Glutamatergic neuron (in vitro differentiated cells): ENCODE measurements around the gene AMZ1. TPM values are rescaled to one million over a fixed set of nuclear protein-coding genes. Genes with fewer than 3 reads are reported as not detected.

Source experiments
- DNase-seq: peaks from one replicate; pipeline ENCODE4 v3.0.0; 2022
- H3K27ac Mint-ChIP-seq: one replicate; pipeline ENCODE4 v1.8.0; 2020; ENCODE audit warnings: mild to moderate bottlenecking, mixed read lengths, inconsistent platforms; ENCODE audit not compliant: unreplicated experiment
- H3K27me3 Mint-ChIP-seq: one replicate; pipeline ENCODE4 v1.8.0; 2020; ENCODE audit warnings: mild to moderate bottlenecking, moderate library complexity, mixed read lengths, inconsistent platforms; ENCODE audit not compliant: unreplicated experiment
- H3K36me3 Mint-ChIP-seq: one replicate; pipeline ENCODE4 v1.8.0; 2020; ENCODE audit warnings: mild to moderate bottlenecking, mixed read lengths, inconsistent platforms; ENCODE audit not compliant: unreplicated experiment
- H3K4me1 Mint-ChIP-seq: one replicate; pipeline ENCODE4 v1.8.0; 2020; ENCODE audit warnings: mild to moderate bottlenecking, low read depth, mixed read lengths, inconsistent platforms; ENCODE audit not compliant: unreplicated experiment
- H3K4me3 Mint-ChIP-seq: one replicate; pipeline ENCODE4 v1.8.0; 2020; ENCODE audit warnings: mild to moderate bottlenecking, mixed read lengths, inconsistent platforms; ENCODE audit not compliant: unreplicated experiment
- H3K9me3 Mint-ChIP-seq: one replicate; pipeline ENCODE4 v1.8.0; 2020; ENCODE audit warnings: mild to moderate bottlenecking, moderate library complexity, mixed read lengths, inconsistent platforms; ENCODE audit not compliant: unreplicated experiment
- long read RNA-seq: library from polyadenylated mRNA; unstranded; transcript quantifications from one replicate; pipeline ENCODE4 v2.0.0, GENCODE V29; 2020; ENCODE audit not compliant: unreplicated experiment
- total RNA-seq: library from RNA; stranded (reverse); fragmentation: NEBNext Ultra II Directional; extraction: Animal tissue kit (Norgen Biotek cat#: 25700); gene quantifications from one replicate; pipeline ENCODE4 v1.2.1, GENCODE V29; 2021; ENCODE audit not compliant: unreplicated experiment
- TF ChIP-seq, protein P1 (sequence below): fragments of 200-600 bp; sonication (generic); IDR thresholded peaks from one replicate; pipeline ENCODE4 v1.5.0; 2021; ENCODE audit not compliant: partially characterized antibody, unreplicated experiment

The AMZ1 gene, protein sequence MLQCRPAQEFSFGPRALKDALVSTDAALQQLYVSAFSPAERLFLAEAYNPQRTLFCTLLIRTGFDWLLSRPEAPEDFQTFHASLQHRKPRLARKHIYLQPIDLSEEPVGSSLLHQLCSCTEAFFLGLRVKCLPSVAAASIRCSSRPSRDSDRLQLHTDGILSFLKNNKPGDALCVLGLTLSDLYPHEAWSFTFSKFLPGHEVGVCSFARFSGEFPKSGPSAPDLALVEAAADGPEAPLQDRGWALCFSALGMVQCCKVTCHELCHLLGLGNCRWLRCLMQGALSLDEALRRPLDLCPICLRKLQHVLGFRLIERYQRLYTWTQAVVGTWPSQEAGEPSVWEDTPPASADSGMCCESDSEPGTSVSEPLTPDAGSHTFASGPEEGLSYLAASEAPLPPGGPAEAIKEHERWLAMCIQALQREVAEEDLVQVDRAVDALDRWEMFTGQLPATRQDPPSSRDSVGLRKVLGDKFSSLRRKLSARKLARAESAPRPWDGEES
- total RNA-seq = 0.15 TPM
- long read RNA-seq = 0 reads

DNA sequence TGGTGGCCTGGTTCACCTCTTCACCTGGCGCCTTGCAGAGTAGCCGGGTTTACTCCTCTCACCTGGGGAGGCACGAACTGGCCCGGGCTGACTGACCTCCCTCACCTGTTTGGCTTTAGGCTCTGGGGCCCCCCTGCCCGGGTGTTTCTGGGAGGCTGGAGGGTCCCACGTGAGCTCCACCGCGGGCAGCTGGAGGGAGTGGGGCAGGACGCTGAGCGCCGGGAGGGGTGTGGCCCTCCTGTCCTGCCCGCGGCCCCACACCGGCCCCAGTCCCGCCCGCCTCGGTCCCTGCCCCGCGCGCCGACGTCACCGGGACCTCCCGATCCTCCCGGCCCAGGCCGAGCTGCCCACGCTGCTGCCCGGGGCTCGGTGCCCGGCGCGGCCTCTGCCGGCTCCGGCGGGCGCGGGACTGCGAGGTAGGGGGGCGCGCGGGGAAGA, at the start of gene AMZ1:
AMZ1 (plus strand) TSS at position 322 of the 438 bp plus-strand sequence. CDS start 12,250 bp downstream, outside the sequence.
- H3K9me3 Mint-ChIP-seq = peaks cover 10% of the 10 kb centered on the region
- H3K4me1 Mint-ChIP-seq = peaks cover 5% of the 10 kb centered on the region
- H3K27me3 Mint-ChIP-seq = peaks cover 22% of the 10 kb centered on the region
- TF ChIP-seq, protein P1, sequence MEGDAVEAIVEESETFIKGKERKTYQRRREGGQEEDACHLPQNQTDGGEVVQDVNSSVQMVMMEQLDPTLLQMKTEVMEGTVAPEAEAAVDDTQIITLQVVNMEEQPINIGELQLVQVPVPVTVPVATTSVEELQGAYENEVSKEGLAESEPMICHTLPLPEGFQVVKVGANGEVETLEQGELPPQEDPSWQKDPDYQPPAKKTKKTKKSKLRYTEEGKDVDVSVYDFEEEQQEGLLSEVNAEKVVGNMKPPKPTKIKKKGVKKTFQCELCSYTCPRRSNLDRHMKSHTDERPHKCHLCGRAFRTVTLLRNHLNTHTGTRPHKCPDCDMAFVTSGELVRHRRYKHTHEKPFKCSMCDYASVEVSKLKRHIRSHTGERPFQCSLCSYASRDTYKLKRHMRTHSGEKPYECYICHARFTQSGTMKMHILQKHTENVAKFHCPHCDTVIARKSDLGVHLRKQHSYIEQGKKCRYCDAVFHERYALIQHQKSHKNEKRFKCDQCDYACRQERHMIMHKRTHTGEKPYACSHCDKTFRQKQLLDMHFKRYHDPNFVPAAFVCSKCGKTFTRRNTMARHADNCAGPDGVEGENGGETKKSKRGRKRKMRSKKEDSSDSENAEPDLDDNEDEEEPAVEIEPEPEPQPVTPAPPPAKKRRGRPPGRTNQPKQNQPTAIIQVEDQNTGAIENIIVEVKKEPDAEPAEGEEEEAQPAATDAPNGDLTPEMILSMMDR = no peak
- peak within 1 kb of the TSS; percentile 55 for H3K4me3 Mint-ChIP-seq
- no peaks in the 10 kb centered on the region for H3K36me3 Mint-ChIP-seq
- no peak for DNase-seq
- H3K27ac Mint-ChIP-seq = no peak within 1 kb of the TSS

DNA sequence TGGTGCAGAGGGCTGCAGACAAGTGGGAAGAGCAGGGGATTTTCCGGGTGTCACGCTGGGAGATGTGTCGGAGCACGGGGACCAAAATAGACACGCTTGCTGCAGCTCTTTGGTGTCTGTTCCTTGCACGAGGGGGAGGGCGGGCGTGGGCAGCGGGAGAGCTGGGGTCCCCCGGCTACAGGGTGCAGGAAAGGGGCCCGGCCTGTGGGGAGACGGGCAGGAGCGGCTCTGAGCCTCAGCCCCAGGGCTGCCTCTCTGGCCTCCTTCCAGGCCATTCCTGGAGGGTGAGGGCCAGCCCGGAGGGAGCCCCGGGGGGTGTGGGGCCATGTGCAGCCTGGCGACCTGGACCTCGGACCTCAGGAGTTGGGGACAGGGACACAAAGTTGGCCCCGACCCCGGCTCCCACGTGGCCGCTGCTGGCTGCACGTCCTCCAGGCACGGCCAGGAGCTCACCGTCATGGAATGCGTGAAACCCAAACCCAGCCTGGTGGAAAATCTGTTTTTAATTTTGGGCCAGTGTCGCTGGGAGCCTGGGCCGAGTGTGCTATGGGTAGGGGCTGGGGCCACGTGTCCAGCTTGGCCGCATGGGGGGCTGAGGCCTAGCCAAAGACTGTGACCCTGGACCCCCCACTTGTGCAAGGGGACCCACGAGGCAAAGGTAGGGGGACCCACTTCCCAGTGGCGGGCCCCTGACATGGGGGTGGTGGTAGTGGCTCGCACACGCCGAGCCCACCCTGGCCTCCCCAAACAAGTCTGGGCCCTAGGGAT, 49.6 kb upstream of the AMZ1 start:
- no peak overlapping the region for H3K4me3 Mint-ChIP-seq
- TF ChIP-seq, protein P1 = no peak
- H3K27me3 Mint-ChIP-seq = peaks cover 2% of the 10 kb centered on the region
- no peak overlapping the region for H3K27ac Mint-ChIP-seq
- peaks cover 8% of the 10 kb centered on the region for H3K9me3 Mint-ChIP-seq
- H3K4me1 Mint-ChIP-seq = peaks cover 13% of the 10 kb centered on the region
- no peaks in the 10 kb centered on the region for H3K36me3 Mint-ChIP-seq
- DNase-seq = peak; percentile 29

DNA sequence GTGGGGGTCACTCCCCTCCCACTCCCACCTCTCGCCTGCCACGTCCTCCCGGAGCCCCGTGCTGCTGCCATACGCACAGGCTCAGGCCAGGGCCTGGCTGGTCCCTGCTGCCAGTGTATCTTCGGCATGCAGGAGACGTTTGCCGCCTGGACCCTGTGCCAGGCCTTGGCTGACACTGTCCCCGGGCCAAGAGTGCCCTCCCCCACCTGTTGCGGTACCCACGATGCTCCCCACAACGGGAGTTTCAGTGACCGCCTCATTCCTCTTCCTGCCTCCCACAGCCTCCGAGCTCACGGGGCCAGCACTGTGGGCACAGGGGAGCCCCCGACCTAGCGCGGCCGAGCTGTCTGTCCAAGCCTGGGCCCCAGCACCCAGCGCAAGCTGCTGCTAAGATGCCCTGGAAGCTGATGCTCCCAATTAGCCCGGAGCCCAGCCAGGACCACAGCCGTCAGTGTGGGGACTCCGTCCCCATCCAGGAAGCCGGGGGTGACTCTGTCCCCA, 48.8 kb upstream of the AMZ1 start:
- DNase-seq = peak; percentile 22
- peaks cover 8% of the 10 kb centered on the region for H3K9me3 Mint-ChIP-seq
- H3K27ac Mint-ChIP-seq = no peak overlapping the region

DNA sequence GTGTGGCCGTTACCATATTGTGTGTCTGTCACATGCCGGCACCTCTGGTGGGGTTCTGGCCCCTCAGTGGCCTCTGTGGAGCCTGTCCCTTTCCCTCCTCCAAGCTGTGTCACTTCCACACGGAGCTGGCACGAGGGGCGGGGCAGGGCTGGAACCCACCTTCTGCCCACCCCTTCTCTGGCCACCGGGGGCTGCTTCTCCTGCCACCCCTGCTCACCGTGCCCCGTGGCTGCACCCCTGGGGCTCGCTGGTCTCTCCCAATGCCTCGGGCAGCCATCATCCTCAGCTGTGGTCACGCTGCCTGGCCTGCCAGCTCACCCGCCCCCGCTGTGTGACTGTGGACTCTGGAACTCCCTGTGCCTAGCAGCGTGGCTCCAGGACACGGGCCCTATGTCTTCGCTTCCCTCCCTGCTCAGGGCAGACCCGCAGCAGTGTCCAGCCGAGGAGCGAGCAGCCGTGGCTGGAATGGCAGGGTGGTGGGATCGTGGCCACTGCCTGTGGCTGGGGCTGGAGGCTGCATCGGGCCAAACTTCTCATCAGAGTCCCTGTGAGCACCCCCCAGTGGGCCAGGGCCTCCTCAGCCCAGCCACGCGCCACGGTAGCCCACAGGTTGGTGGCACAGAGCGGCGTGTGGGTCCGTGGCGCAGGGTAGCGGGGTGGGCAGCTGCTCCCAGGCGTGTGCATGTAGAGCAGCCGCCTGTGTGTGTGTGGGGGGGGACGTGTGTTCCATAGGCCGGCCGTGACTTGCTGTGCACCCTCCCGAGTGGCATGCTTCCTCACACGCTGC, 48.1 kb upstream of the AMZ1 start:
- peaks cover 8% of the 10 kb centered on the region for H3K9me3 Mint-ChIP-seq
- H3K27me3 Mint-ChIP-seq = peaks cover 2% of the 10 kb centered on the region
- no peaks in the 10 kb centered on the region for H3K36me3 Mint-ChIP-seq
- TF ChIP-seq, protein P1 = no peak
- H3K4me3 Mint-ChIP-seq = no peak overlapping the region
- peaks cover 15% of the 10 kb centered on the region for H3K4me1 Mint-ChIP-seq
- no peak overlapping the region for H3K27ac Mint-ChIP-seq
- peak; percentile 18 for DNase-seq

More for the DNA sequence above, 48.8 kb upstream of the AMZ1 start:
- H3K36me3 Mint-ChIP-seq = no peaks in the 10 kb centered on the region
- H3K27me3 Mint-ChIP-seq = peaks cover 2% of the 10 kb centered on the region
- TF ChIP-seq, protein P1 = no peak
- H3K4me1 Mint-ChIP-seq = peaks cover 13% of the 10 kb centered on the region
- H3K4me3 Mint-ChIP-seq = no peak overlapping the region
